ENCODE data around the gene AGAP4.
"Not testable (repeated sequence)": the region's sequence is repeated elsewhere in the genome, so short reads cannot be mapped to it uniquely, and the experiment has no call there.

AGAP4 gene

GRCh38 chr10:45790694-45791426, 56.4 kb downstream of the AGAP4 start:
- DNase-seq (ENCODE audit: low read depth), result not testable (repeated sequence)

- DNase-seq (ENCODE audit: low read depth), result not testable (repeated sequence)
These were observed 57.3 kb downstream of the AGAP4 start for GRCh38 chr10:45789991-45790390.

- DNase-seq (ENCODE audit: low read depth), result not testable (repeated sequence)
These were observed 60.0 kb downstream of the AGAP4 start for GRCh38 chr10:45787212-45787741.

- DNase-seq (ENCODE audit: low read depth), result not testable (repeated sequence)
These were observed 61.1 kb downstream of the AGAP4 start for GRCh38 chr10:45786217-45786616.

Measured in stimulated activated CD8-positive, alpha-beta memory T cell treated with anti-CD3 and anti-CD28 coated beads, Interleukin-4, amount 100 ng/mL, for 24 hours (primary cell).